Right atrium auricular region (tissue), 2 donors: ENCODE results near the gene GNB4. TPM values are rescaled to one million over a fixed set of nuclear protein-coding genes. Genes with fewer than 3 reads are reported as not detected.

Experiments used
- DNase-seq: peaks from one replicate; pipeline ENCODE4 v3.0.0-alpha.2; 2019; ENCODE audit warnings: low spot score
- H3K27ac ChIP-seq, 2 donors: fragments of 200-600 bp; sonication (generic); 1 replicate in 1 of 2; 2 replicates in 1 of 2; pipeline ENCODE4 v1.5.1; 2016 to 2019
- H3K27me3 ChIP-seq, 2 donors: fragments of 200-600 bp; sonication (generic); one replicate each; pipeline versions ENCODE4 v1.5.1 to v1.6.0; 2017 to 2019
- H3K36me3 ChIP-seq: fragments of 200-600 bp; sonication (generic); one replicate; pipeline ENCODE4 v1.5.1; 2016
- H3K4me1 ChIP-seq, 2 donors: fragments of 200-600 bp; sonication (generic); one replicate each; pipeline versions ENCODE4 v1.5.1 to v1.6.0; 2017 to 2019
- H3K4me3 ChIP-seq, 2 donors: fragments of 200-600 bp; sonication (generic); 1 replicate in 1 of 2; 2 replicates in 1 of 2; pipeline ENCODE4 v1.5.1; 2017 to 2019; ENCODE audit warnings: mild to moderate bottlenecking in 1 of 2, moderate library complexity in 1 of 2
- H3K9me3 ChIP-seq, 2 donors: fragments of 200-600 bp; sonication (generic); one replicate each; pipeline ENCODE4 v1.5.1; 2019
- CTCF ChIP-seq, 2 donors: fragments of 200-600 bp; sonication (generic); IDR thresholded peaks; one replicate each; pipeline ENCODE4 v1.5.1; 2019; ENCODE audit warnings: antibody characterized with exemption in 2 of 2
- total RNA-seq, 2 donors: library from RNA; depleted of rRNA; stranded (reverse); fragments of >200 nt; gene quantifications; one replicate each; pipeline ENCODE4 v1.1.0, GENCODE V29; 2016

GNB4 gene
- total RNA-seq, 2 donors from 2014 or later, result 11.7 to 36.0 TPM

GRCh38 chr3:179391906-179392305 lies 59.4 kb downstream of the GNB4 start:
- TF ChIP-seq CTCF (IDR thresholded peaks at IDR 0.05), result no peak
- Histone ChIP-seq H3K9me3 (no peaks in the 10 kb centered on the region), H3K4me1 (peaks cover 0 to 4% of the 10 kb centered on the region in 2 donors), H3K27me3 (no peaks in the 10 kb centered on the region), H3K27ac (no peak overlapping the region), H3K4me3 (no peak overlapping the region), H3K36me3 (peaks cover 50% of the 10 kb centered on the region)
- DNase-seq, result no peak

DNA sequence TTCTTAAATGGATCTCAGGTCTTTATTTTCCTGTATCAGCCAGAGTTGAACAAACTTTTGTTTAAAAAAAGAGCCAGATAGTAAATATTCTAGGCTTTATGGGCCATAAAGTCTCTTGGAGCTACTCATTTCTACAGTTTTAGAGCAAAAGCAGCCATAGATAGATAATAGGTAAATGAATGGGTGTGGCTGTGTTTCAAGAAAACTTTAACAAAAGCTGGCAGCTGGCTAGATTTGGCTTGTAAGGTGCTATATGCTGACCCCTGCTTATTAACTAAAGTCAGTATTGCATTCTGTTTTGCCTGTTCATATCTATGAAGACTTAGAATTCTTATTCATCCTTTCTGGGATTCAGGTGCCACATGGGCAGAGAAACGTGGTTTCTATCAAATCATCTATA lies 74.8 kb downstream of the GNB4 start:
- no peak overlapping the region for H3K27ac ChIP-seq
- no peaks in the 10 kb centered on the region for H3K9me3 ChIP-seq
- no peak for DNase-seq
- TF ChIP-seq CTCF (IDR thresholded peaks at IDR 0.05), result no peak
- no peak overlapping the region for H3K4me3 ChIP-seq
- peaks cover 48% of the 10 kb centered on the region for H3K36me3 ChIP-seq
- no peaks in the 10 kb centered on the region for H3K27me3 ChIP-seq
- H3K4me1 ChIP-seq, result no peaks in the 10 kb centered on the region

- TF ChIP-seq CTCF (IDR thresholded peaks at IDR 0.05), result no peak
- peaks cover 44% of the 10 kb centered on the region for H3K36me3 ChIP-seq
Observed at GRCh38 chr3:179375091-179375999, 75.9 kb downstream of the GNB4 start.

DNA sequence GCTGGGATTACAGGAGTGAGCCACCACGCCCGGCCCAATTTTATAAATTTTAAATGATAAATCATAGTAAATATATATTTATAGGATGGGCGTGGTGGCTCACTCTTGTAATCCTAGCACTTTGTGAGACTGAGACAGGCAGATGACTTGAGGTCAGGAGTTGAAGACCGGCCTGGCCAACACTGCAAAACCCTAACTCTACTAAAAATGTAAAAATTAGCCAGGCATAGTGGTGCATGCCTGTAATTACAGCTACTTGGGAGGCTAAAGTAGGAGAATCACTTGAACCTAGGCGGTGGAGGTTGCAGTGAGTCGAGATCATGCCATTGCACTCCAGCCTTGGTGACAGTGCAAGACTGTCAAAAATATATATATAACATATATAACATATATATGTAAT lies 77.3 kb downstream of the GNB4 start:
- TF ChIP-seq CTCF (IDR thresholded peaks at IDR 0.05), result no peak

More at GRCh38 chr3:179375091-179375999, 75.9 kb downstream of the GNB4 start:
- H3K9me3 ChIP-seq, result no peaks in the 10 kb centered on the region
- H3K27ac ChIP-seq, result no peak overlapping the region
- no peak overlapping the region for H3K4me3 ChIP-seq
- H3K27me3 ChIP-seq, result no peaks in the 10 kb centered on the region
- no peaks in the 10 kb centered on the region for H3K4me1 ChIP-seq
- DNase-seq, result no peak

DNA sequence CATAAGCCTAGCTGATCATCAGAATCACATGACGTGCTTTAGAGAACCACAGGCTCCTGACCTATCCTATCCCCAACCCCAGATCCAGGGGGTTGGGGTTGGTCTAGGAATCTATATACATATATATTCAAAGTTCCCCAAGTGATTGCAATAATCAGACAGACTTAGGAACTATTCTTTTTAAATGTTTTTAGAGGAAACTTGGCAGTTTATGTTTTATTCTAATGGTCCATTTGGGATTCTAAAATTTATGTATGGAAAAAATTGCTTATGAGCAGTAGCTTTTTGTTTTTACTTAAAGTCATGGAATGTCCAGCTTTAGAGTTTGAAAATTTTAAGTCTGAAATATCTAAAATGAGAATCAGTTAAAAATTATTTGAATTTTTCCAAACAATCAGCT lies 81.6 kb downstream of the GNB4 start:
- no peak for DNase-seq
- H3K4me1 ChIP-seq, result no peaks in the 10 kb centered on the region
- peaks cover 51% of the 10 kb centered on the region for H3K36me3 ChIP-seq

More for the DNA sequence above, 77.3 kb downstream of the GNB4 start:
- Histone ChIP-seq H3K4me1 (no peaks in the 10 kb centered on the region), H3K9me3 (no peaks in the 10 kb centered on the region), H3K4me3 (no peak overlapping the region), H3K36me3 (peaks cover 40% of the 10 kb centered on the region), H3K27ac (no peak overlapping the region), H3K27me3 (no peaks in the 10 kb centered on the region)
- DNase-seq, result no peak

More for the DNA sequence above, 81.6 kb downstream of the GNB4 start:
- Histone ChIP-seq H3K27me3 (no peaks in the 10 kb centered on the region), H3K27ac (no peak overlapping the region), H3K4me3 (no peak overlapping the region), H3K9me3 (no peaks in the 10 kb centered on the region)
- TF ChIP-seq CTCF (IDR thresholded peaks at IDR 0.05), result no peak
